ENCODE measurements around the gene EDIL3.
"Not testable (repeated sequence)": the region's sequence is repeated elsewhere in the genome, so short reads cannot be mapped to it uniquely, and the experiment has no call there.

EDIL3 gene

GRCh38 chr5:84181093-84181492, 203.6 kb downstream of the EDIL3 start:
- no peak overlapping the region for H3K4me3 ChIP-seq (ENCODE audit: low read length)
- no peak for TF ChIP-seq ZNF274 (IDR thresholded peaks at IDR 0.05; ENCODE audit: low read depth, low read length)

DNA sequence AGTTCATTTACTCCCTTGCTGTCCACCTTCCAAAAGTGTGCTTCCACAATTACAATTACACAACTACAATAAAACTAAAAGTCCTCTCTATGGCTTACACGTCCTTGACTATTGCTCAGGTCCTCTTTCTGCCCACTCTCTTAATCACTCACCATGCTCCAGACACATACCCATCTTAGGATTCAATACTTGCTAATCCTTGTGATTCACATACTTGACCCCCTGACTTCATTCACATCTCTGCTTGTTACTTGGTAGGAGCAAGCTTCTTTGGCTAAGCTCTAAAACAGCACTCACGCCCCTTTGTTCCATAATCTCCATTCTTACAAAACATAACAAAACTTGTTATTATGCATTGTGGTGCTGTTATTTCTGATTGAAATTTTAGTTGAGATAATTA, 215.8 kb downstream of the EDIL3 start:
- no peak overlapping the region for H3K4me3 ChIP-seq (ENCODE audit: low read length)
- no peak for TF ChIP-seq ZNF274 (IDR thresholded peaks at IDR 0.05; ENCODE audit: low read depth, low read length)

GRCh38 chr5:84163671-84164070, 221.0 kb downstream of the EDIL3 start:
- no peak for TF ChIP-seq ZNF274 (IDR thresholded peaks at IDR 0.05; ENCODE audit: low read depth, low read length)
- no peak overlapping the region for H3K4me3 ChIP-seq (ENCODE audit: low read length)

- no peak overlapping the region for H3K4me3 ChIP-seq (ENCODE audit: low read length)
- no peak for TF ChIP-seq ZNF274 (IDR thresholded peaks at IDR 0.05; ENCODE audit: low read depth, low read length)
Measured at GRCh38 chr5:84162695-84163094, 222.0 kb downstream of the EDIL3 start.

DNA sequence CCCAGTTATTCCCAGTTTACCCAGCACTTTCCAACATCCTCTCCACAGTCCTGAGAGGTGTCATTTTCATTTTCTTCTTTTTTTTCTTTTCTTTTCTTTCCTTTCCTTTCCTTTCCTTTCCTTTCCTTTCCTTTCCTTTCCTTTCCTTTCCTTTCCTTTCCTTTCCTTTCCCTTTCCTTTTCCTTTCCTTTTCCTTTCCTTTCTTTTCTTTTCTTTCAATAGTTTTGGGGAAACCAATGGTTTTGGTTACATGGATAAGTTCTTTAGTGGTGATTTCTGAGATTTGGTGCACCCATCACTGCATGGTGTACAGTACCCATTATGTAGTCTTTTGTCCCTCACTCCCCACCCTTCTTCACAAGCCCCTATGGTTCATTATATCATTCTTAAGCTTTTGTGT, 224.0 kb downstream of the EDIL3 start:
- not testable (repeated sequence) for H3K4me3 ChIP-seq (ENCODE audit: low read length)

- no peak for TF ChIP-seq ZNF274 (IDR thresholded peaks at IDR 0.05; ENCODE audit: low read depth, low read length)
Measured at GRCh38 chr5:84149094-84149493, 235.6 kb downstream of the EDIL3 start.

GRCh38 chr5:84148651-84149050, 236.0 kb downstream of the EDIL3 start:
- H3K4me3 ChIP-seq (ENCODE audit: low read length) = no peak overlapping the region
- TF ChIP-seq ZNF274 (IDR thresholded peaks at IDR 0.05; ENCODE audit: low read depth, low read length) = no peak

More at GRCh38 chr5:84149094-84149493, 235.6 kb downstream of the EDIL3 start:
- no peak overlapping the region for H3K4me3 ChIP-seq (ENCODE audit: low read length)

DNA sequence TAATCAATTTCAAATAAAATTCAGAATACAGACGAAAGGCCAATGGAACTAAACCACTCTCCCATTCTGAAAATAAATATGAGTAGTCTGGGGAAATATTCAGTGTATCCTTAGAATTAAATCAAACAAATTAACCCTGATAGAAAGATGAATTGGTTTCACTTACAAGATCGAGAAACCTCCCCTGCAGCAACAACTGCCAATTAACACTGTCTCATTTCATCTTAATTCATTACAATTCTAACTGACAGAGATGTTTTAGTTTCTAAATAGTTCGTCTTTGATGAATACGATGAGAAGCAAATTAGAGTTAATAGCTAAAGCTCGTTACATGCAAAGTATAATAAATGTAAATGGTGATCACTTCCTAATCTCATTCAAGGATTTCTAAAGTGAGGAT, 247.1 kb downstream of the EDIL3 start:
- no peak overlapping the region for H3K4me3 ChIP-seq (ENCODE audit: low read length)
- TF ChIP-seq ZNF274 (IDR thresholded peaks at IDR 0.05; ENCODE audit: low read depth, low read length) = no peak

GRCh38 chr5:84131372-84131771, 253.3 kb downstream of the EDIL3 start:
- TF ChIP-seq ZNF274 (IDR thresholded peaks at IDR 0.05; ENCODE audit: low read depth, low read length) = no peak
- H3K4me3 ChIP-seq (ENCODE audit: low read length) = no peak overlapping the region

- no peak overlapping the region for H3K4me3 ChIP-seq (ENCODE audit: low read length)
- no peak for TF ChIP-seq ZNF274 (IDR thresholded peaks at IDR 0.05; ENCODE audit: low read depth, low read length)
Measured at GRCh38 chr5:84130006-84130580, 254.6 kb downstream of the EDIL3 start.

DNA sequence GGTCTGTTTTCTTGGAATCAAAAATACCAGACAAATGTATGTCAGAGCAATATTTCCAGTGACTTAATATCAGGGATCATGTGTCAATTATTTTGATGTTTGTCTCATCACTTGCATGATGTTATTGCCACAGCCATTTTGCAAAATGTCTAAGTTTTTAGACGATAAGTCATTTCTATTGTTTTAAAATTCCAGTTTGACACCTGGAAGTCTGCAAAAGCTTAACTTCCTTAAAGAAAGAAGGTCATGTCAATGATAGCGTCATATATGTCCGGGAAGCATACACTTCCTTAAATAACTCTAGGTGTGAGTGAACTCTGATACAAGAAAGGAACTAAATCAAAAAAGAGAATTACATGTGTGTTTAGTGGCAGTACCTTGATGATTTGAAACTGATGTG, 259.5 kb downstream of the EDIL3 start:
- no peak for TF ChIP-seq ZNF274 (IDR thresholded peaks at IDR 0.05; ENCODE audit: low read depth, low read length)
- H3K4me3 ChIP-seq (ENCODE audit: low read length) = no peak overlapping the region

- TF ChIP-seq ZNF274 (IDR thresholded peaks at IDR 0.05; ENCODE audit: low read depth, low read length) = no peak
- no peak overlapping the region for H3K4me3 ChIP-seq (ENCODE audit: low read length)
Measured at GRCh38 chr5:84119252-84119651, 265.4 kb downstream of the EDIL3 start.

GRCh38 chr5:84118551-84118950, 266.1 kb downstream of the EDIL3 start:
- no peak overlapping the region for H3K4me3 ChIP-seq (ENCODE audit: low read length)
- no peak for TF ChIP-seq ZNF274 (IDR thresholded peaks at IDR 0.05; ENCODE audit: low read depth, low read length)

DNA sequence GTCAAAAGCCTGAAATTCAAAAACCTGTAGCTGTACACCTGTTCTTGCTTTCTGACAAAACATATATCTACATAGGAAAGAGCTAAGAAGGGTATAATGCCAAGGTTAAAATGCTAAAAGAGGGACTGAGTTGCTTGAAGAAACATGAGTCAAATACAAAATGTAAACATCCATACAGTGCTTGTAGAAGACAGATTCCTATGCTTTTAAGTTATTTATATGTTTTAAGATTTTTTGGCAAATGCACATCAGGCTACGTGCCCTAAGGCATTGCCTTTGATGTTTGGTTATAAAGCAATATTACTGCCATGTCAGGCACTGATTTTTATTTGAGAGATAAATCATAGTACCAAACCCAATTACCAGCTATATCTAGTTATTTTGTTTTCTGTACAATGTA, 269.0 kb downstream of the EDIL3 start:
- no peak for TF ChIP-seq ZNF274 (IDR thresholded peaks at IDR 0.05; ENCODE audit: low read depth, low read length)
- no peak overlapping the region for H3K4me3 ChIP-seq (ENCODE audit: low read length)

- TF ChIP-seq ZNF274 (IDR thresholded peaks at IDR 0.05; ENCODE audit: low read depth, low read length) = no peak
- no peak overlapping the region for H3K4me3 ChIP-seq (ENCODE audit: low read length)
Measured at GRCh38 chr5:84113246-84114105, 271.2 kb downstream of the EDIL3 start.

All from GM08714 (cell line).